ENCODE measurements around the gene TBPL1.

Gene TBPL1

GRCh38 chr6:134007077-134007476, 54.1 kb downstream of the TBPL1 start:
- no peak for DNase-seq

DNA sequence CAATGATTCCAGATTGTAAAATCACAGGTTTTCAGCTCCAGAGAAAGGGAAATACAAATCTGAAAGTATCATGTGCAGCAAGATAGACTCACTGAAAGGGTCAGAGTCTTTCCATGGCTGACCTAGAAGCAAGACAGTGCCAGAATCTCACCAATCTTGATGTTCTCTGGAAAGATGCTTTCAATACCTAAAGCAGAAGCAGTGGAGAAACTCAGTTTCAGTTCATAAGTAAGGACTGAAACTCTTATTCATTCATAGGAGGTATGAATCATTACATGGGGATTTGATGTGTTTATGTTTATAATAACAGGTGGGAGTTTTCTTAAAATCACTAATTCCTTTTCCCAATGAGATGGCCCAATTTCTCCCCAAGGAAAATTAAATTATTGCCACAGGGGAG, 56.9 kb downstream of the TBPL1 start:
- DNase-seq, result no peak

- no peak for DNase-seq
Measured at GRCh38 chr6:134010400-134010799, 57.4 kb downstream of the TBPL1 start.

DNA sequence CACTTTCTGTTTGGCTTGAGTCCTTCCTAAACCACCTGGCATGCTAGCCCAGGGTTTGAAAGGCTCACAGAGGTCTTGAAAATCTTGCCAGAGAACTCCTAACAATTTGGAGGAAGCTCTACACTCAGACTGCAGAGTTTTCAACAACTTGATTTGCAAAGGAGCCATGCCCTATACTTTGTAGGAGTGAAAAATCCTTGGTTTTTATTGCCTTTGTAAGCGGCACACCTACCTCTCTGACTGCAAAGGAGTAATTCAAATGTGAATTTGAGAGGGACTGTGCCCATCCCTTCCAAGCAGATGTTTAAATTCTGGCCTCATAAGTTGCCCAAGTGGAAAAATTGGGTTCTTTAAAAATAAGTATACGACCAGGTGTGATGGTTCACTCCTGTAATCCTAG, 58.0 kb downstream of the TBPL1 start:
- no peak for DNase-seq

- DNase-seq, result no peak
Measured at GRCh38 chr6:134014588-134015137, 61.6 kb downstream of the TBPL1 start.

- no peak for DNase-seq
Measured at GRCh38 chr6:134015719-134016557, 62.9 kb downstream of the TBPL1 start.

GRCh38 chr6:134016558-134016814, 63.5 kb downstream of the TBPL1 start:
- no peak for DNase-seq

DNA sequence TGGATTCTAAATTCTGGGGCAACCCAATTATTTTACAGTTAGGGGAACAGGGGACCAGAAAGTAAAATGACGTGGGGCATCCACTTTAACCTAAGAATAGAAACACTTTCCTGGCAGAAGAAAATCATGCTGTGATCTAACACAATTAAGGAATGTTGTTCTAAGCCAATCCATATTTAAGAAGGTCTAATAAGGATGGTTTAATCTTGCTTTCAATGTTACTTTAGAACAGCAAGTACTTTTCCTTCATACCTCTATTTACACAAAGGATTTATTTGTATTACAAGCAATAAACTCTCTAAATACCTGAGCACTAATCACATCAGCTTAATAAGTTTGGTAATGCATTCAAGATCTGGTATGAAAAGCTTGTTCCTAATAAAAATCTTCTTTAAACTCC, 67.0 kb downstream of the TBPL1 start:
- no peak for DNase-seq

GRCh38 chr6:134020543-134020942, 67.5 kb downstream of the TBPL1 start:
- DNase-seq, result no peak

DNA sequence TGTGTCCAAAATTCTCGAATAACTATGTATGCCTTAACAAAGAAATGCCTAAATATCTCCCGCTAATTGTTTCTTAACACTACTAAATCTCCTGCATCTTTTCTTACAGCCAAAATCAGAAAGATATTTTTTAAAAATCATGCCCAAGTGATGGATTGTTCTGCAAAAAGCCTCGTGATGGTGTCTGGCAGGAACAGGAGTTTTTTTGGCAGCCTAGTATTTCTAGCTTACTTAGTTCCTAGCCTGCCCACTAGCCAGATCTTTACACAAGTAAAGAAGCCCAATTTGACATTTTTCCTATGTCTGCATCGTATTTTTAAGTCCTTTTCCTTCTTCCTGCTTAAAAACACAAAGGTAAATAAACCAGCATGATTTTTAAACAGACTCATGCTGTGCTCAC, 67.9 kb downstream of the TBPL1 start:
- DNase-seq, result no peak

- DNase-seq, result peak in 1 of 2 donors; percentile 79
Measured at GRCh38 chr6:134021396-134022122, 68.5 kb downstream of the TBPL1 start.

DNA sequence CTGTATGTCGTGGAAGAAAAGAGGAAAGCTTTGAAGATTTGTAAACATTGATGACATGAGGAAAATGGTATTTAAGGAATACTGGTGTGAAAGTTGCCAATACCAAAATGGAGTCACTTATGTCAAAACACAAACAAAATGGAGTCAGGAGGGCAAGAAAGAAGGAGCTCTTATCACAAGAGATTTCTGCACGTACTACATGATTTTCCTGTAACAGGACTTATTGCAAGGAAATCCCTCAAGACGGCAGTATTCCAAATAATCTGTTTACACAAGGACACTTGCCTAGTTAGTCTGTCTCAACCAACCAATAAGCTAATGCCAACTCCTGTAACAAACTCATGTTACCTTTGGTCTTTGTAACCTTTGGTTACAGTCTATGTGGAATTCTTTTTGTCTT, 69.6 kb downstream of the TBPL1 start:
- DNase-seq, result no peak

DNA sequence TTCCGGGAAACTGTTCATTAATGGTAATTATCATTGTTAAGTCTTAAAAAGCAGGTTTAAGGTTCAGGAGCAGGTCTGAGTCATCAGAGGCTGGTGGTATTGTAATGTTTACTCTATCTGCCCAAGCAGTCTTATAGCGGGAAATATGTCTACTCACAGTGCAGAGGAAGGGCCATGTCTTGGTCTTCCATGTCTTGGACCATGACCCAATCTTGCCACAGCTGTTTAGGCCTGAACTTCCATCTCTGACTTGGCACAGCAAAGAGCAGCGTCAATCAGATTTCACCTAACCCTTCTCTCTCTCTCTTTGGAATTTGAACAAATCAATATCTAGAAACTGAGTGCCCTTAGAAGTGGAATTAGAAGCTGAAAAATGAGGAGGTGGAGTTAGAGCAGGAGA, 73.6 kb downstream of the TBPL1 start:
- DNase-seq, result no peak

GRCh38 chr6:134028438-134028837, 75.4 kb downstream of the TBPL1 start:
- DNase-seq, result no peak

DNA sequence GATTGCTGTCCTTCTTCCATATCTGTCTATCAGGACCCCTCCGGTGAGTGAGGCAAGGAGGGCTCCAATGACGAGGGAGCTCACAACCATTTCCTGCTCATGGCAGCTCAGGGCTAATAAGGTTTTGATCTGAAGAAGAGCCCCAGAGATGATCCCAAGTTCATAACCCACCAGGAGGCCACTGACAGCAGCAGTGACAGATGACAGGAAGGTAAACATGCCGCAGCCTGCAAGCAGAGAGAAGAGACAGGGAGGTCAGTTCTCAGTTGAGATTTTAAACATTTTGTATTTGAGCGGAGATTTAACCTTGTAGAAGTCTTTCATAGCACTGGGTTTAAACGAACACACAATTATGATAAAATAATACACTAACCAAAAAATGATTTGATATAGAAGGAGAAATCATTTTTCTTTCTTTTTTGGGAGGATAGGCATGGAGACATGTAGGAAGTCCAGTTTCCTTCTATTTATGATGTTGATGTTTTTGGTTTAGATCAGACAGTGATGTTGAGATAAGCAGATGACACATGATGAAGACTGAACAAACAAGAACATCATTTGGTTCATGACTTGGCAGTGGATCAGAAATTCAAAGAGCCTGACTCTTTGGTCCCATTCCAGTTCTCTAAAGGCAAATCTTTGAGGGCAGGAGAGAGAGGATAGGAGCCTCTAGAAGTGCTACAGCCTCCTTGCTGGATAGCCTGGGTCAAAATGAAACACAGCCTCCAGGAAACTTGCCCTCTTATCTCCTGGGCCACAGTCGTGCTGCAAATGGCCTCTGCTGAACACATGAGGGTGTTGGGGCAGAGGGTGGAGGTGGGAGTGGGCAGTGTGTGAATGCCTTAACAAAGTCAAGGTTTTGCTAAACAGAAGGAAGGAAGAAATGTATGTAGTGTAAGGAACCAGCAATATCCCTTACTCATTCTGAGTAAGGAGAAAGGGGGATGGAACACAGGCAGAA, 76.8 kb downstream of the TBPL1 start:
- no peak for DNase-seq

DNA sequence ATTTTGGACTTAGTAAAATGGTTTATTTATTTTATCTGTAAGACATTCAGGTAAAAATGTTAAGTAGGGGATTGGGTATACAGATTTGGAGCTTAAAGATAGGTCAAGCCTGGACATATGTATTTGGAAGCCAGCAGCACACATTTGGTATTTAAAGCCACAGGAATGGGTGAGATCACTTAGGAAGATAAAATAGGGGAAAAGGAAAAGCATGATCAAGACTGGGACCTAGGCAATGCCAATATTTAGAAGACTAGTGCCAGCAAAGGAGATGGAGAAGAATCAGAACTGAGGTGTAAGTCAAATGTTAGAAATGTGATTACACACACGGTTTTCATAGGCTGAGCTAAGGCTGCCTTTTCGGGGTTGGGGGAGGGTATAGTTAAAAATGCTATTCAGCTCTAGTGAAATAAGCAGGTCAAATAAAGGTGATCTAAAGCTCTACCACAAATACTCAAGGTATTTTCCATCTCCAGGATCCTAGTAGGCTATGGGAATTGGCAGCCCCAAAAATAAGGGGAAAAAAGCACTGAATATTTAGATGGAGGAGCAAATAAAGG, 78.8 kb downstream of the TBPL1 start:
- no peak for DNase-seq

DNA sequence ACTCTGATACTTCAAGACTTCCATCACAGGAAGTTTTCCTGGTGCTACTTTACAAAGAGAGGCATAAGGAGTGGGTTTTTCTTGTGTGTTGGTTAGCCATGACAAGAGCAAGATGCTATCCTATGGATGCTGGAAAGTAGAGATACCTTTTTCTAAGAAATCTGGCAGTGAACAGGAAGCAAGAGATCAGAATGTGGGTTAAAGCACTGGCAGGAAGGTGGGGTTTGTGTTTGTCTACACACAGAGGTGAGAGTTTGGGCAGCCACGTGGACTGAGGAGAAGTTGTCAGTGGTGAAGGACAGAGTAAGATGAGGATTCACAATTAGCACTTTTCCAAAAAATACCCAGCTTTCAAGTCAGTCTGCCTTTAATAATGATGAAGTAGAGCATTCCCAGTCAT, 81.5 kb downstream of the TBPL1 start:
- DNase-seq, result no peak

DNA sequence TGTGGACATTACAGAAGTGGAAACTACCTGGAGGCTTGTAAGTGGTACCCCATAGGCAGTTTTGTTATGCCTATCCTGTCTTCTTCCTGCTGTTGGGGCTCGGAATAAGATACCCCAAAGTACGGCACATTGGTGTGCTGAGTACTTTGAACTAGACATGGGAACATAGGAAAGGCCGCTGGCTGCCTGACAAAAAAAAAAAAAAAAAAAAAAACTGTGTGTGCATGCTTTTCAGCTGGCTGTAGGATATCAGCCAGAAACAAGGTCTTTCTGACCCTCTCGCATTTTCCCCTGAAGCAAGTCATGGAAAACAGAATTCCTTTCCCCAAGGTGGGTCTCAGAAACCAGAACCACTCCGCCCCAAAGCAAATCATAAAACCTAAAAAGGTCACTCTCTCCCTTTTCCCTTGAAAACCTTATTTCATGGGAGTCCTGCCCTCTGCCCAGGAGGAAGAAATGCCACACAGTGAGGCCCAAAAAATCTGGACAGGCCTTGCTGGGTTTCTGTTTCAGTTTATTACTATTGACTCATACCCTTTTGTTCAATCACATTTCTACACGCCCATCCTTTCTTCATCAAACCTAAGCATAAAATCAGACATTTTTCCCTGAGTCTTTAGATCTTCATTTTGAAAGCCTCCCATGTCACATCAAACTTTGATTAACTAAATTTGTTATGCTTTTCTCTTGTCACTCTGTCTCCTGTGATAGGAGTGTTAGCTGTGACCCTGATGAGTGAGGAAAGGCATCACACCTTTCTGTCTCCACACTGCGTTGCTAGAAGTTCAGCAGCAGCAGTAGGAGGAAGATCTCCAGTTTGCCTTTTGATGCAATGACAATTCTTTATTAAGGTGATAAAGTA, 82.2 kb downstream of the TBPL1 start:
- no peak for DNase-seq

DNA sequence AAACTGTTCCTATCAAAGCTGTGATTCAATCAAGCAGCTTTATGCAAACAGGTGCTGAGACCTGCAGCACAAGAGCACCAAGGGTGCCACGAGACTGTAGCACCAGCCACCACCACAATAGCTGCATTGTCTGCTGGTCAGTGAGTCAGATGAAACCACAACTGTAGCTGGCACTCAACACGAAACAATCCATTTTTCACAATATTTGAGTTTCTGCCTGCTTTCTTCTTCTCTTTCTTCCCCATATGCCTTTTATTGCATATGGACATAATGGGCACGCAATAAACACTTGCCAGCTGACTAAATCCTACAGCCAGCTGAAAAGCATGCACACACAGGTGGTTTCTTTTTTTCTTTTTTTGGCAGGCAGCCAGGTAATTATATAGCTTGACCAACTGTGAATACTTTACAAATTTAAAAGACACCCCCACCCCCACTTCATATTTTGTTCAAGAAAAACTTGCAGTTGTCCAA, 82.8 kb downstream of the TBPL1 start:
- DNase-seq, result no peak

- DNase-seq, result no peak
Measured at GRCh38 chr6:134039116-134039515, 86.1 kb downstream of the TBPL1 start.
